ENCODE data around the gene CADPS2. TPM values are rescaled to one million over a fixed set of nuclear protein-coding genes. Genes with fewer than 3 reads are reported as not detected.

CADPS2 gene
- total RNA-seq, 1 donor from 2014 or later, result 27.8 TPM

DNA sequence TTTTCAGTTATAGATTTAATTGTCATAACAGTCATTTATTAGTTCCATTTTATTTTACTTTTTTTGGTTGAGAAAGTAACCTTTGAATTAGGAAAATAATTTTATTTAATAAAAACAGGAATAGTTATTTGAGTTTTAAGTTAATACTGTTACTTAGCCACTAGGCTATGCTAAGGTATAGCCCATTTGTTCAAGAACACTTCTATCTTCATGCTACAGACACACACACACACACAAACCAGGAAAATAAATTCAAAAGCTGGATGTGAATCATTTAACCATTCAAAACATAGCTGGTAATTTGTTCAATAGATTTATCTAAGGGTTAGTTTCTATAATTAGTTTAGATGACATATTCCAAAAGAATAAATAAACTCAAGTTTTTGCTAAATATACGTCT is 335.7 kb downstream of the CADPS2 start:
- DNase-seq (ENCODE audit: low spot score), result no peak
- TF ChIP-seq, protein P1, sequence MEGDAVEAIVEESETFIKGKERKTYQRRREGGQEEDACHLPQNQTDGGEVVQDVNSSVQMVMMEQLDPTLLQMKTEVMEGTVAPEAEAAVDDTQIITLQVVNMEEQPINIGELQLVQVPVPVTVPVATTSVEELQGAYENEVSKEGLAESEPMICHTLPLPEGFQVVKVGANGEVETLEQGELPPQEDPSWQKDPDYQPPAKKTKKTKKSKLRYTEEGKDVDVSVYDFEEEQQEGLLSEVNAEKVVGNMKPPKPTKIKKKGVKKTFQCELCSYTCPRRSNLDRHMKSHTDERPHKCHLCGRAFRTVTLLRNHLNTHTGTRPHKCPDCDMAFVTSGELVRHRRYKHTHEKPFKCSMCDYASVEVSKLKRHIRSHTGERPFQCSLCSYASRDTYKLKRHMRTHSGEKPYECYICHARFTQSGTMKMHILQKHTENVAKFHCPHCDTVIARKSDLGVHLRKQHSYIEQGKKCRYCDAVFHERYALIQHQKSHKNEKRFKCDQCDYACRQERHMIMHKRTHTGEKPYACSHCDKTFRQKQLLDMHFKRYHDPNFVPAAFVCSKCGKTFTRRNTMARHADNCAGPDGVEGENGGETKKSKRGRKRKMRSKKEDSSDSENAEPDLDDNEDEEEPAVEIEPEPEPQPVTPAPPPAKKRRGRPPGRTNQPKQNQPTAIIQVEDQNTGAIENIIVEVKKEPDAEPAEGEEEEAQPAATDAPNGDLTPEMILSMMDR (IDR thresholded peaks at IDR 0.05; ENCODE audit: unreplicated experiment), result no peak
- no peak overlapping the region for H3K4me3 Mint-ChIP-seq (ENCODE audit: unreplicated experiment)
- H3K27ac Mint-ChIP-seq (ENCODE audit: unreplicated experiment), result no peak overlapping the region
- no peaks in the 10 kb centered on the region for H3K36me3 Mint-ChIP-seq (ENCODE audit: low read depth, unreplicated experiment)
- H3K27me3 Mint-ChIP-seq (ENCODE audit: unreplicated experiment), result no peaks in the 10 kb centered on the region
- H3K4me1 Mint-ChIP-seq (ENCODE audit: unreplicated experiment), result peaks cover 7% of the 10 kb centered on the region
- H3K9me3 Mint-ChIP-seq (ENCODE audit: unreplicated experiment), result no peaks in the 10 kb centered on the region

DNA sequence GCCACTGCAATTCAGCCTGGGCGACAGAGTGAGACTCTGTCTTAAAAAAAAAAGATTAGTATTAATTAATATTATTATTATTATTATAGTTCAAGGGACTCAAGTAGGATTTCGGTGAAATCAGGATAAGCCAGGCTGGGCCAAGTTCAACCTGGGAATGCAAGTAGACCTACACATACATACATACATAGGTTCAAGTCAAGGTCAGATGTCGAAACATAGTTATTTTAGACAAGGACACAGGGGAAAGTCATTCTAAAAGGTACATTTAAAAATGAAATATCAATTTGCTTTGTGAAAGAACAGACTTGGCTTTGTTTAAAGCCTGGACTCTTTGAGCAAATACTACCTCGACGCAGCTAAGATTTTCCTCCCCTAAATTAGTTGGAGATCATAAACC is 336.7 kb downstream of the CADPS2 start:
- H3K4me1 Mint-ChIP-seq (ENCODE audit: unreplicated experiment), result peaks cover 7% of the 10 kb centered on the region

DNA sequence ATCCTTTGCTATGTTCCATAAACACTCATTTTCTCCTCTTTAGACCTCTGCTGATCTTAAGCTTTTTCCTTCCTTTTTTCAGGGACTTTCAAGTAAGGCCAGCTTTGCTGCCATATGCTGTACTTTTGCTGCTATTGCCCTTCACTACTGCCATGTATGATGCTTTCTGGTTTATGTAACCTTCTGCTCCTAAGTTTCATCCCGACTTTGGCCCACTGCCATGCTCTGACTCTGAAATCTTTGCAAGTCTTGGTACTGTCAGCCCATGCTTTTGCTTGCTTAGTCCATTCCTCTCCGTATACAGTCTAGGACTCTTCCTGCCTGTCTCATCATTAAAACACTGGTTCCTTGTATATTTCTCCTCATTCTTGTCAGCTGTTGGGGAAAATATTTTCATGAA is 339.8 kb downstream of the CADPS2 start:
- H3K36me3 Mint-ChIP-seq (ENCODE audit: low read depth, unreplicated experiment), result no peaks in the 10 kb centered on the region
- no peaks in the 10 kb centered on the region for H3K27me3 Mint-ChIP-seq (ENCODE audit: unreplicated experiment)
- H3K4me1 Mint-ChIP-seq (ENCODE audit: unreplicated experiment), result peaks cover 7% of the 10 kb centered on the region
- H3K27ac Mint-ChIP-seq (ENCODE audit: unreplicated experiment), result no peak overlapping the region
- no peak for DNase-seq (ENCODE audit: low spot score)
- H3K9me3 Mint-ChIP-seq (ENCODE audit: unreplicated experiment), result no peaks in the 10 kb centered on the region
- TF ChIP-seq, protein P1 (IDR thresholded peaks at IDR 0.05; ENCODE audit: unreplicated experiment), result no peak
- H3K4me3 Mint-ChIP-seq (ENCODE audit: unreplicated experiment), result no peak overlapping the region

More for the DNA sequence above, 336.7 kb downstream of the CADPS2 start:
- no peak for DNase-seq (ENCODE audit: low spot score)
- no peak overlapping the region for H3K27ac Mint-ChIP-seq (ENCODE audit: unreplicated experiment)
- no peaks in the 10 kb centered on the region for H3K27me3 Mint-ChIP-seq (ENCODE audit: unreplicated experiment)
- no peaks in the 10 kb centered on the region for H3K36me3 Mint-ChIP-seq (ENCODE audit: low read depth, unreplicated experiment)
- H3K4me3 Mint-ChIP-seq (ENCODE audit: unreplicated experiment), result no peak overlapping the region
- no peaks in the 10 kb centered on the region for H3K9me3 Mint-ChIP-seq (ENCODE audit: unreplicated experiment)
- TF ChIP-seq, protein P1 (IDR thresholded peaks at IDR 0.05; ENCODE audit: unreplicated experiment), result no peak

DNA sequence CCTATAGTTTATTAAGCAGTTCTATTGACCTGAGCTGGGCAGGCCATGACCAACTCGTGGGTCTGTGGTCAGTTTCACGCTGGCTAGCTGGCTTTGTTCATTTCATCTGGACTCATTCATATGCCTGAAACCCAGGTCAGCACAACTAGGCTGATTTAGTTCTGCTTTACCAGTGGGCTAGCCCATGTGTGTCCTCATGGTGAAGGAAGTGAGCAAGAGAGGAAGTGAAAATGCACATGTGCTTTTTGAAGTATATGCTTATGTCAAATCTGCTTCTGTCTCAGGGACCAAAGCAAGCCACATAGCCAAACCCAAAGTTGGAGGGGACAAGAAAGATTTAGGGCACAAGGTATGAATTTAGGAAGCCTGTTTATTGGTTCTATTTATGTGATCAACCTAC is 341.8 kb downstream of the CADPS2 start:
- Mint-ChIP-seq H3K4me3 (ENCODE audit: unreplicated experiment) (no peak overlapping the region), H3K4me1 (ENCODE audit: unreplicated experiment) (peaks cover 7% of the 10 kb centered on the region), H3K36me3 (ENCODE audit: low read depth, unreplicated experiment) (no peaks in the 10 kb centered on the region), H3K27me3 (ENCODE audit: unreplicated experiment) (no peaks in the 10 kb centered on the region), H3K9me3 (ENCODE audit: unreplicated experiment) (no peaks in the 10 kb centered on the region), H3K27ac (ENCODE audit: unreplicated experiment) (no peak overlapping the region)
- no peak for DNase-seq (ENCODE audit: low spot score)
- TF ChIP-seq, protein P1 (IDR thresholded peaks at IDR 0.05; ENCODE audit: unreplicated experiment), result no peak

DNA sequence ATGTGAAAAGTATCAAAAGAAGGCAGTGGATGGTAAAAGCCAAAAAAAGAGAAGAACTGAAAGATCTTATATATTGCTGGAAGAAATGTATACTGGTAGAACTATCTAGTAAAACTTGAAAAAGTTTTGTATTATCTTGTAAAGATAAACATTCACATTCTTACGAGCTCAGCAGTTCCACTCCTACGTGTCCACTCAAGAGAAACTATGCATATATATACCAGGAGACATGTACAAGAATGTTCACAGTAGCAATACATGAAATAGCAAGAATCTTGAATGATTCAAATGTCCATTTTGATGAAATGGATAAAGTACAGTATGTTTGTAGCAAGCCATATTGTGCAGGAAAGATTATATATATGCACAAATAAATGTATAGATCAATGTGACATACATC is 342.4 kb downstream of the CADPS2 start:
- TF ChIP-seq, protein P1 (IDR thresholded peaks at IDR 0.05; ENCODE audit: unreplicated experiment), result no peak
- Mint-ChIP-seq H3K27ac (ENCODE audit: unreplicated experiment) (no peak overlapping the region), H3K4me1 (ENCODE audit: unreplicated experiment) (peaks cover 7% of the 10 kb centered on the region), H3K9me3 (ENCODE audit: unreplicated experiment) (no peaks in the 10 kb centered on the region), H3K27me3 (ENCODE audit: unreplicated experiment) (no peaks in the 10 kb centered on the region), H3K36me3 (ENCODE audit: low read depth, unreplicated experiment) (no peaks in the 10 kb centered on the region), H3K4me3 (ENCODE audit: unreplicated experiment) (no peak overlapping the region)
- DNase-seq (ENCODE audit: low spot score), result no peak
